ENCODE data around the gene CWC27.

DNA sequence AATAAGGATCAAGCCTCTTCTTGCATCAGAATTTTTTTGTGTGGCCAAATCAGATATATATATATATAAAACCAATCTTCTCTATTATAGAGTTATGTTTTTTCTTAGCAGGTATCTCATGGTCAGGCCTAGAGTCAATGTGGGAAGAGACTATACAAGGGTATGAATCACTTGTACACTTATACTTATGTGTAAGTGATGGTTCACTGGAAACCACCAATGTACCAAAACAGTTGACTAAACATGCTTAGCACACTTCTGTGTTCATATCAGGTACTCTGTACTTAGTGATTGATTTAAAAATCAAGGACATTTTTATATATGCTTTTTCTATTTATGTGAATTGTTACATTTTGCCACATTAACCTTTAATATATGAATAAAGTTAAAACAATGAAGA, 92.6 kb downstream of the CWC27 start:
- TF ChIP-seq CTCF (IDR thresholded peaks at IDR 0.05; ENCODE audit: low read length), result no peak
- TF ChIP-seq EZH2 (IDR thresholded peaks at IDR 0.05; ENCODE audit: borderline replicate concordance, low read length), result no peak
